ENCODE data around the gene LIMS2. TPM values are rescaled to one million over a fixed set of nuclear protein-coding genes. Genes with fewer than 3 reads are reported as not detected.

Gene LIMS2
- total and polyA plus RNA-seq, 2 of the 8 experiments (the other 6 are each of a cell fraction or from before 2014, with no cell fraction given): 3.3 to 4.8 TPM

GRCh38 chr2:127671557-127672302 lies 3.6 kb downstream of the LIMS2 start:
- no peak overlapping the region for H3K56ac ChIP-seq (replicated peaks; ENCODE audit: insufficient read length, low read depth, low read length)
- no peak overlapping the region for H3K18ac ChIP-seq (ENCODE audit: extremely low read depth, low read length)
- FAIRE-seq (no peak), DNase-seq (ENCODE audit: low read depth in 1 of 2, low spot score in 2 of 2) (peak in 1 of 2 experiments; percentile 37)
- H3K9me3 ChIP-seq (ENCODE audit: insufficient read depth in 2 of 2, low read depth in 1 of 2, low read length in 1 of 2): no peaks in the 10 kb centered on the region
- H2AFZ ChIP-seq (ENCODE audit: low read length): no peak overlapping the region
- no peak overlapping the region for H3K4me2 ChIP-seq (ENCODE audit: insufficient read depth in 1 of 2, low read depth in 2 of 2, low read length in 2 of 2)
- H3K4me3 ChIP-seq (ENCODE audit: extremely low read depth in 1 of 4, insufficient read depth in 2 of 4, low read depth in 3 of 4, low read length in 4 of 4): no peak overlapping the region
- H2AK5ac ChIP-seq (ENCODE audit: low read depth, low read length): peak overlapping the region; percentile 90; the same call in 1 of the 2 replicates
- no peak overlapping the region for H3K14ac ChIP-seq (ENCODE audit: insufficient read length)
- peaks cover 0 to 4% (median 0%) of the 10 kb centered on the region in 4 experiments; a peak in 3 of 7 replicates for H3K4me1 ChIP-seq (replicated peaks in 1 of 4; ENCODE audit: control insufficient read depth in 3 of 4, insufficient read depth in 4 of 4, low read length in 3 of 4)
- no peak overlapping the region for H2BK20ac ChIP-seq (ENCODE audit: low read length)
- no peak overlapping the region for H3K27ac ChIP-seq (ENCODE audit: low read depth, low read length)
- H4K5ac ChIP-seq (ENCODE audit: insufficient read length, low read depth, low read length): no peak overlapping the region
- H3K36me3 ChIP-seq (ENCODE audit: control insufficient read depth in 2 of 4, insufficient read depth in 4 of 4, low read length in 3 of 4): no peaks in the 10 kb centered on the region
- no peaks in the 10 kb centered on the region for H3K79me2 ChIP-seq (ENCODE audit: control insufficient read depth in 1 of 2, insufficient read depth in 2 of 2, low read length in 2 of 2)
- H4K91ac ChIP-seq (replicated peaks; ENCODE audit: insufficient read length, low read length): no peak overlapping the region
- peaks cover 2% of the 10 kb centered on the region; the same call in 1 of the 2 replicates for H3K79me1 ChIP-seq (ENCODE audit: low read depth, low read length)
- no peak overlapping the region for H2BK120ac ChIP-seq (replicated peaks; ENCODE audit: low read depth, low read length)
- ChIA-PET CTCF (ENCODE audit: partially characterized antibody) (interaction anchor here (1.5 to 3.2 kb wide), 4 partner anchors 22 to 105 kb away, joined by 4 to 13 read pairs (median 7); no protein-coding TSS in a partner anchor), POLR2A (ENCODE audit: partially characterized antibody) (interaction anchor here (1.4 kb wide), 1 partner anchor 31 kb away, joined by 4 read pairs; no protein-coding TSS in a partner anchor)
- peaks cover 2% of the 10 kb centered on the region; the same call in 1 of the 2 replicates for H3K23me2 ChIP-seq (ENCODE audit: low read depth, low read length)
- peaks cover 10 to 45% (median 28%) of the 10 kb centered on the region in 4 experiments for H3K27me3 ChIP-seq (replicated peaks in 1 of 4; ENCODE audit: control insufficient read depth in 3 of 4, extremely low read depth in 1 of 4, insufficient read depth in 3 of 4, low read length in 3 of 4)
- H3K4ac ChIP-seq (replicated peaks; ENCODE audit: insufficient read length, low read depth, low read length): no peak overlapping the region
- H2BK15ac ChIP-seq (ENCODE audit: low read length): no peak overlapping the region
- no peak overlapping the region for H4K8ac ChIP-seq (ENCODE audit: extremely low read depth, insufficient read depth, low read length)
- no peak overlapping the region for H3K23ac ChIP-seq (ENCODE audit: insufficient read length)
- H4K20me1 ChIP-seq (replicated peaks in 1 of 2; ENCODE audit: control insufficient read depth in 1 of 2, insufficient read depth in 2 of 2, low read length in 2 of 2): no peaks in the 10 kb centered on the region
- no peak overlapping the region for H2BK5ac ChIP-seq (ENCODE audit: low read depth, low read length)
- H3K9ac ChIP-seq (replicated peaks in 1 of 4; ENCODE audit: extremely low read depth in 1 of 4, low read depth in 3 of 4, low read length in 3 of 4): no peak overlapping the region
- H2BK12ac ChIP-seq (ENCODE audit: low read depth, low read length): no peak overlapping the region
- 92% methylated on average over 14 of the region's 14 CpGs; no CpG with 5 or more reads in 1 of the 2 experiments for WGBS, 2 experiments (ENCODE audit: extremely low coverage in 1 of 2, insufficient coverage in 1 of 2, insufficient read length in 1 of 2, insufficient replicate concordance in 2 of 2, low coverage in 1 of 2, low lambda C conversion rate in 2 of 2, missing lambda C conversion rate in 1 of 2)
- no peak for TF ChIP-seq NRF1 (IDR thresholded peaks at IDR 0.05; ENCODE audit: low read depth, low read length)
- no peak for TF ChIP-seq SIN3A (conservative IDR thresholded peaks at IDR 0.05 in 1 of 2, IDR thresholded peaks at IDR 0.05 in 1 of 2; ENCODE audit: low read depth in 1 of 2, low read length in 2 of 2)
- no peak for TF ChIP-seq ATF2 (IDR thresholded peaks at IDR 0.05; ENCODE audit: low read length)
- no peak for TF ChIP-seq JUN (IDR thresholded peaks at IDR 0.05; ENCODE audit: low read depth, low read length)
- no peak for TF ChIP-seq KDM1A (IDR thresholded peaks at IDR 0.05; ENCODE audit: borderline replicate concordance, low read length)
- no peak for TF ChIP-seq KDM4A (IDR thresholded peaks at IDR 0.05; ENCODE audit: low read depth, low read length, severe bottlenecking)
- no peak for TF ChIP-seq E2F6 (IDR thresholded peaks at IDR 0.05)
- TF ChIP-seq TEAD4 (IDR thresholded peaks at IDR 0.05; ENCODE audit: low read depth, low read length): no peak
- no peak for TF ChIP-seq BRCA1 (IDR thresholded peaks at IDR 0.05; ENCODE audit: low read depth, low read length)
